Thymus (tissue), 11 donors: ENCODE results near the gene ARID1B. TPM values are rescaled to one million over a fixed set of nuclear protein-coding genes. Genes with fewer than 3 reads are reported as not detected.

Source experiments
- DNase-seq, 9 donors: peaks; one replicate each; pipeline ENCODE4 v3.0.0-alpha.2; 2013; ENCODE audit warnings: low spot score in 9 of 9, low read depth in 6 of 9, missing footprints in 1 of 9
- H3K27ac ChIP-seq, 2 donors: one replicate each; pipeline ENCODE4 v1.5.1; 2013; ENCODE audit warnings: control low read depth in 1 of 2, low read depth in 1 of 2, low read length in 1 of 2, mild to moderate bottlenecking in 1 of 2, moderate library complexity in 1 of 2
- H3K27me3 ChIP-seq, 2 donors: one replicate each; pipeline ENCODE4 v1.5.1; 2013; ENCODE audit warnings: low read length in 1 of 2; ENCODE audit not compliant: control insufficient read depth in 2 of 2, insufficient read depth in 1 of 2
- H3K36me3 ChIP-seq, 2 donors: one replicate each; pipeline ENCODE4 v1.5.1; 2013; ENCODE audit warnings: low read length in 1 of 2, mild to moderate bottlenecking in 1 of 2, moderate library complexity in 1 of 2; ENCODE audit not compliant: control insufficient read depth in 2 of 2, insufficient read depth in 2 of 2
- H3K4me1 ChIP-seq, 2 donors: one replicate each; pipeline ENCODE4 v1.5.1; 2013; ENCODE audit warnings: low read length in 2 of 2; ENCODE audit not compliant: control insufficient read depth in 2 of 2, insufficient read depth in 2 of 2
- H3K4me3 ChIP-seq, 2 donors: one replicate each; pipeline ENCODE4 v1.5.1; 2013; ENCODE audit warnings: low read length in 2 of 2, control low read depth in 1 of 2, mild to moderate bottlenecking in 1 of 2
- H3K9me3 ChIP-seq, 2 donors: one replicate each; pipeline ENCODE4 v1.5.1; 2013; ENCODE audit warnings: low read length in 1 of 2, mild to moderate bottlenecking in 1 of 2; ENCODE audit not compliant: control insufficient read depth in 2 of 2, insufficient read depth in 1 of 2
- WGBS: extraction: QIAGEN DNeasy Blood & Tissue Kit; methylation state at CpG from one replicate; pipeline ENCODE4 v1.1.7; 2013; 5-methylcytosine and 5-hydroxymethylcytosine counted together
- polyA plus RNA-seq: library from polyadenylated mRNA; stranded (reverse); fragments of 200-250 nt; gene quantifications from one replicate; pipeline ENCODE4 v1.2.3, GENCODE V29; 2013
- total RNA-seq: library from RNA; stranded (reverse); fragments of 120-200 nt; gene quantifications from one replicate; pipeline ENCODE4 v1.2.4, GENCODE V29; 2013
- donor health status: healthy.

The ARID1B gene
- total and polyA plus RNA-seq, 2 donors, result 24.0 to 26.5 TPM

DNA sequence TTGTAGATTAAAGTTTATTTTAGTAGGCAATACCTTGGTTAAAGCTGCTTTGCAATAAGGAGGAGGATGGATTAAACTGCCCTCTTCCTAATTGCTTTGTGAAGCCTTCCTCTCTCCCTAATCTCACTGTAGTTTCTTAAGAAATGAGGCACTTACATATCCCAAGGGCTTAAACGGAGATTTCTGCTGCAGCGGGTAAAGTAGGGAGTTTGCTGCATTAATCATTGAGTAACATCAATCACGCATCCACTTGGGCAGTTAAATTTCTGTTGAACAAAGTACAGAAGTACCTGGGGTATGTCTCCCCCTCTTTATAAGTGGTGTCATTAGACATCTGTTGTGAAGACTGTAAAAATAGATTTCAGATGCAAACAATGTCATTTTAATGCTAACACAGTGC, 29.5 kb upstream of the ARID1B start:
- no peak overlapping the region for H3K4me3 ChIP-seq
- peaks cover 0 to 2% of the 10 kb centered on the region in 2 donors for H3K4me1 ChIP-seq
- H3K9me3 ChIP-seq, result no peaks in the 10 kb centered on the region
- no peaks in the 10 kb centered on the region for H3K36me3 ChIP-seq
- DNase-seq, result no peak
- WGBS, result 94% methylated on average over 3 of the region's 3 CpGs
- no peaks in the 10 kb centered on the region for H3K27me3 ChIP-seq
- no peak overlapping the region for H3K27ac ChIP-seq

DNA sequence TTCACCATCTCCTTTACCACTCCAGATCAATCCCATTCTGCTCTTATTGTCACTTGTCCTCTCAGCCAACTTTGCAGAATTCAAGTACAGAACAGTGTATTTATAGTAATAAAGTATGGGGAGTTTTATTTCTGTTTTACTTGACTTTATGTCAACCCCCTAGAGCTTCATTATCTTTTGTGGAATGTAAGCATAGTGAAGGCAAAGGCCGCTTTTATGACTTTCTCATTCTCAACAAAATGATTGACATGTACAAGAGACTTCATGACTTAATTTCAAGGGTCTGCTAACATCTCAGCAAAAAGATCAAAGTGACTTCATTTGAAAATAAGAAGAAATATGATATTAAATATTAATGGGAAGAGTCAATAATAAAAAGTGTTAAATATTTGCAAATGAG, 28.7 kb upstream of the ARID1B start:
- Histone ChIP-seq H3K36me3 (no peaks in the 10 kb centered on the region), H3K27ac (no peak overlapping the region), H3K27me3 (no peaks in the 10 kb centered on the region), H3K4me1 (peaks cover 0 to 3% of the 10 kb centered on the region in 2 donors), H3K9me3 (no peaks in the 10 kb centered on the region), H3K4me3 (no peak overlapping the region)
- WGBS, result 100% methylated on average over 1 of the region's 1 CpG
- DNase-seq, result no peak

DNA sequence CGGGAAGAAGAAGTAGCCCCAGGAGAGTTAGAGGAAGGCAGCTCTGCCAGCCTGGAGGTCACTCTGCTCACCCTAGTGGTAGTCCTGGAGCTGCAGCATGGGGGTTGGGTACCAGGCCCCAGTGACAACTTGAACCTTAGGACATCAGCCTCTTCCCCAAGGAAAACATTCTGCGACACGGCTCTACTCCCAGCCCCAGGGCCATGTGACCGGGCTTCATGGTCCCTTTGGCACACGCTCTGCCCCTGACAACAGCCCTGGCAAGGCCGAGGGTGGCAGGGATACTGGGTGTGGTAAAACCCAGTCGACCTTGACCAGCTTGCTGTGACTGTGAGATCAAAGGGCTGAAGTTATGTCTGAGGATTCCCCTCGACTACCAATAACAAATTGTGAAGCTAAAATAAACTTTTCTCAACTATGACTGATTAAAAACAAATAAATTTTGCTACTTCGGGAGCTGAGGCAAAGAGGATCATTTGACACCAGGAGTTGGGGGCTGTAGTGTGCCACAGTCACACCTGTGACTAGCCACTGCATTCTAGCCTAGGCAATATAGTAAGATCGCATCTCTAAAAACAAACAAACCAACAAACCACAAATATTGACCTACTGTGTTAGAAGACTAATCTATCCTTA, 24.4 kb upstream of the ARID1B start:
- peaks cover 0 to 3% of the 10 kb centered on the region in 2 donors for H3K4me1 ChIP-seq
- 92% methylated on average over 10 of the region's 10 CpGs for WGBS
- no peak overlapping the region for H3K27ac ChIP-seq
- H3K9me3 ChIP-seq, result no peaks in the 10 kb centered on the region
- no peak overlapping the region for H3K4me3 ChIP-seq
- H3K36me3 ChIP-seq, result no peaks in the 10 kb centered on the region
- H3K27me3 ChIP-seq, result no peaks in the 10 kb centered on the region
- DNase-seq, result no peak

DNA sequence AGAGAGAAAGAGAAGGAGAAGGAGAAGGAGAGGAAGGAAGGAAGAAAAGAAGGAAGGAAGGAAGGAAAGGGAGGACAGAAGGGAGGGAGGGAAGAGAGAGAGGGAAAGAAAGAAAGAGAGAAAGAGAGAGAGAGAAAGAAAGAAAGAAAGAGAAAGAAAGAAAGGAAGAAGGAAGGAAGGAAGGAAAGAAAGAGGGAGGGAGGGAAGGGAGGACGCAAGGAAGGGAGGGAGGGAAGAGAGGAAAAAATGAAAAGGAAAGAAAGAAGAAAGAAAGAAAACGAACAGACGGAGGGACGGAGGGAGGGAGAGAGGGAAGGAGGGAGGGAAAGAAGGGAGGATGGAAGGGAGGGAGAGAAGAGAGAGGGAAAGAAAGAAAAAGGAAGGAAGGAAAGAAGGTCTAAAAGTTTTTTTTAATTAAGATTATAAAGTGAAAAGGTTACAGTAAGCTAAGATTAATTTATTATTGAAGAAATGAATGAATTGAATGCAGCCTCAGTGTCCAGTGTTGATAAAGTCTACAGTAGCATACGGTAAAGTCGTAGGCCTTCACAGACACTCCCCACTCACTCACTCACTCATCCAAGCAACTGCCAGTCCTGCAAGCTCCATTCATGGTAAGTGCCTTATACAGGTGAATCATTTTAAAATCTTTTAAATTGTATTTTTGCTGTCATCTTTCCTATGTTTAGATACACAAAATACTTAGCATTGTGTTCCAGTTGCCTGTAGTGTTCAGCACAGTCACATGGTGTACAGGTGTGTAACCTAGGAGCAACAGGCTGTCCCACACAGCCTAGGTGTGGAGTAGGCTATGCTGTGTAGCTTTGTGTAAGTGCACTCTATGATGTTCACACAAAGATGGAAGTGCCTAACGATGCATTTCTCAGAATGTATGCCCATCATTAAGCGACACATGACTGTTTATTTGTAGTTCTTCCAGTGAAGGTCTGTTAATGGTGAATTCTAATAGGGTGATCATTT, 20.3 kb upstream of the ARID1B start:
- no peak overlapping the region for H3K4me3 ChIP-seq
- peaks cover 0 to 3% of the 10 kb centered on the region in 2 donors for H3K4me1 ChIP-seq
- no peak overlapping the region for H3K27ac ChIP-seq
- no peak for DNase-seq
- H3K27me3 ChIP-seq, result no peaks in the 10 kb centered on the region
- no peaks in the 10 kb centered on the region for H3K9me3 ChIP-seq
- WGBS, result 96% methylated on average over 8 of the region's 8 CpGs
- H3K36me3 ChIP-seq, result no peaks in the 10 kb centered on the region

DNA sequence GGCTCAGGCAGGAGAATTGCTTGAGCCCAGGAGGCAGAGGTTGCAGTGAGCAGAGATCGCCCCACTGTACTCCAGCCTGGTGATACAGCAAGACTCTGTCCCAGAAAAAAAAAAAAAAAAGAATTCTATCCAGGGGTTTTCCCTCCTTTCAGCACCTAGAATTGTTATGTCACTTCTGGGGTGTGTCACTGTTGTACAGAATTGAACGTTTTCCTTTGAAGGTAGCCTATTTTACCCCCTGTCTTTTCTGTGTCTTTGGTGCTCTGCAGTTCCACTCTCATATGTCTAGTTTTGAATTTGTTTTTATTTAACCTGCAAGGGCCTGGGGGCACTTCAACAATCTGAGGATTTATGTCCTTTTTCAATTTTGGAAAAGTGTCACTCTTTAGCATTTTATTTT, 19.3 kb upstream of the ARID1B start:
- no peaks in the 10 kb centered on the region for H3K4me1 ChIP-seq
- DNase-seq, result no peak
- H3K27me3 ChIP-seq, result no peaks in the 10 kb centered on the region
- no peaks in the 10 kb centered on the region for H3K36me3 ChIP-seq
- H3K27ac ChIP-seq, result no peak overlapping the region
- no peak overlapping the region for H3K4me3 ChIP-seq
- H3K9me3 ChIP-seq, result no peaks in the 10 kb centered on the region
- 90% methylated on average over 2 of the region's 2 CpGs for WGBS

DNA sequence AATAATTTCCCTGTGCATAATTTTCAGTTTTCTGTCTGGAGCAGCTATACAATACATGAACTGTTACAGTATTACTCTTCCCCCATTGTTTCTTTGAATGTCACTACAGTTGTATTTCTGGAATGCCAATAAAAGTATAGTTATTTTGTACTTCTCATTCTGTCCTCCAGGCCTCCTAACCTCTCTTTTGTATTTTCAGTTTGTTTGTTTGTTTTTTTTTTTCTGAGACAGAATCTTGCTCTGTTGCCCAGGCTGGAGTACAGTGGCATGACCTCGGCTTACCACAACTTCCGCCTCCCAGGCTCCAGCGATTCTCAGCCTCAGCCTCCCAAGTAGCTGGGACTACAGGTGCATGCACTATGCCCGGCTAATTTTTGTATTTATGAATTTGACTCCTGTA, 16.8 kb upstream of the ARID1B start:
- no peak overlapping the region for H3K27ac ChIP-seq
- no peak overlapping the region for H3K4me3 ChIP-seq
- H3K9me3 ChIP-seq, result peaks cover 0 to 4% of the 10 kb centered on the region in 2 donors
- H3K4me1 ChIP-seq, result no peaks in the 10 kb centered on the region
- DNase-seq, result no peak
- H3K27me3 ChIP-seq, result no peaks in the 10 kb centered on the region
- WGBS, result 94% methylated on average over 4 of the region's 4 CpGs
- H3K36me3 ChIP-seq, result no peaks in the 10 kb centered on the region

DNA sequence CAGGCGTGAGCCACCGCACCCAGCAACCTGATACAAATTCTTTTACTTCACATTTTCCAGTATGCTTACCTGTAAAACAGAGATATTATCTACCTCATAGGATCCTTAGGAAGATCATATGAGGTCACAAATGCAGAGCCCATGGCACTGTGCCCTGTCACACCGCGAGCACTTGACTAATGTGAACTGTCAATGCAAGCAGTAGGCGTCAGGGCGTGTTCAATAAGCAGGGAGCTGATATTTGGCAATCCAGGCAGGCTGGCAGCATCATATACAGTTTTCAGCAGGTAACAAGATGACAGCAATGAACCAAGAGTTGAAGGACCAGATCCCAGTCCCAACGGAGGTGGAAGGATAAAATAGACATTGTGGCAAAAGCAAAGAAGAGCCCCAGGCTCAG, 14.6 kb upstream of the ARID1B start:
- WGBS, result 97% methylated on average over 7 of the region's 7 CpGs
- H3K4me3 ChIP-seq, result no peak overlapping the region
- H3K27ac ChIP-seq, result no peak overlapping the region
- H3K27me3 ChIP-seq, result no peaks in the 10 kb centered on the region
- no peak for DNase-seq
- peaks cover 0 to 4% of the 10 kb centered on the region in 2 donors for H3K9me3 ChIP-seq
- H3K4me1 ChIP-seq, result no peaks in the 10 kb centered on the region
- no peaks in the 10 kb centered on the region for H3K36me3 ChIP-seq

DNA sequence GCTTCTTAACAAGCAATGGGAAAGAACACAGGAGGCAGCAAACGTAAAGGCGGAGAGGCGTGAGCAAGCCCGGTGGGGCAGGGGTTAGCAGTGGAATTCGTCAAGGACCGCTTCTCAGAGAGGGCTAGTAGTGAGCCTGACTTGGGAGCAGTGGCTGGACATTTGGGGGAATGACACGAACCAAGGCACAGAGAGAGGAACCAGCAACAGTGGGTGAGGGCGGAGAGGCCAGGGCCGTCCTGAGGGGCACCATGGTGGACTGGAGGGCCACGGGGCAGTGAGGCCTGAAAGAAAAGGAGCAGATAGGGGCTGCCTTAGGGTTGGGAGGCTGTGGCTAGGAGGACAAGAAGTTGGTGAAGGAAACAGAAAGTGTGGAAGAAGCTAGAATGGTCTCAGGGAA, 12.1 kb upstream of the ARID1B start:
- H3K36me3 ChIP-seq, result no peaks in the 10 kb centered on the region
- no peak for DNase-seq
- peaks cover 0 to 4% of the 10 kb centered on the region in 2 donors for H3K9me3 ChIP-seq
- H3K27me3 ChIP-seq, result no peaks in the 10 kb centered on the region
- H3K4me1 ChIP-seq, result no peaks in the 10 kb centered on the region
- WGBS, result 97% methylated on average over 10 of the region's 10 CpGs
- no peak overlapping the region for H3K4me3 ChIP-seq
- no peak overlapping the region for H3K27ac ChIP-seq
